HuH-7 (cell line): ENCODE results near the gene ASCL2.
A peak's percentile ranks its signal among the peaks of the same experiment; 100 is the strongest.

Experiments
- DNase-seq: peaks from one replicate; pipeline ENCODE4 v3.0.0; 2011; ENCODE audit warnings: low spot score

The ASCL2 gene

DNA sequence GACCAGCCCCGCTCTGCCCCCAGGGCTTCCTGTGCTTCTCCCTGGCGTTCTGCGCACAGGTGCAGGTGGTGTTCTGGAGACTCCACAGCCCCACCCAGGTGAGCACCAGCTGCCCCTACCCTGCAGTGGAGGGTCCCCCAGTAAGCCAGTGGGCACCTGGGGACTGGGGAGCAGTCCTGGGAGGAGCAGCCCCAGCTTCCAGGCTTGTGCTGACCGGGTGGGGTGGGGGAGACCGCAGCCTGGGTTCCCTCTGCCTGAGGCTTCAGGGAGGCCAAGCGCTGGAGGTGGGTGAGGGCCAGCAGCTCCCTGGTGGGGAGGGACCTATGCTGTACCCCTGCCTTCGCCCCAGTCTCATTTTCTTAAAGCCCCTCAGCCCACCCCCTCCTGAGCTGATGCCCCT, 38.3 kb upstream of the ASCL2 start:
- DNase-seq, result no peak

DNA sequence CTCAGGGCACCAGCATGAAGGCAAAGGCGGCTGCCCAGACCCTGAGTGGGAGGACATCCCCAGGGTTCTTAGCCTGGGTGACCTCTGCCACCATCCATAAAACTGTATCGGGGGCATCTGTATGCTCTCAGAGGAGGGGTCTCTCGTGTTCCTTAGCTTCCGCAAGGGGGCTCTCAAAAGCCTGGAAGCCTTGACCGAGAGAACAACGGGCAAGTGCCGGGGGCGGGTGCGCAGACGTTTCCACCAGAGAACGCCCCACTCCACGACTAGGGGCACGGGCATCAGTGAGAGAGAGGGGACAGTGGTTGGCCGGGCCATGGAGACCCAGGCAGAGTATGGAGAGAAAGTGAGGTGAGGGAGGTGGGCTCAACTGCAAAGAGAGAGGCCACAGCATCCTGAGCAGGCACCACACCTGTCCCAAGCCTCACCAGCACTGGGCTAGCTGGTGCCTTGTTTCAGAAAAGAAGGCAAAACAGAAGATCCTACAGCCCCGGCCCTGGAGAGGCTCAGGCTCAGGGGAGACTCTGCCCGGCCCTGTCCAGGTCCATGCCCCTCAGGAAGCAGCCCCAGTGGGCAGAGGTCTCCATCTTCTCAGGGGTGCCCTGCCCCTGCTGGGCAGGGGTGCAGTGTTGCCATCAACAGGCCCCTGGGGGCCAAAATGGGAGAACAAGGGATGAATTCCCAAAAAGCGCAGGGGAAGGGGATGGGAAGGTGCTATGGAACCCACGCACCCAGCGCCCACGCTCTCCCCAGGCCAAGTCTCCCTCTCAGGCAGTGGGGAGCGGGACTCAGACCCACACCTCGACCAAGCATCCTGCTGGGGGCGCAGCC, 37.3 kb upstream of the ASCL2 start:
- no peak for DNase-seq

DNA sequence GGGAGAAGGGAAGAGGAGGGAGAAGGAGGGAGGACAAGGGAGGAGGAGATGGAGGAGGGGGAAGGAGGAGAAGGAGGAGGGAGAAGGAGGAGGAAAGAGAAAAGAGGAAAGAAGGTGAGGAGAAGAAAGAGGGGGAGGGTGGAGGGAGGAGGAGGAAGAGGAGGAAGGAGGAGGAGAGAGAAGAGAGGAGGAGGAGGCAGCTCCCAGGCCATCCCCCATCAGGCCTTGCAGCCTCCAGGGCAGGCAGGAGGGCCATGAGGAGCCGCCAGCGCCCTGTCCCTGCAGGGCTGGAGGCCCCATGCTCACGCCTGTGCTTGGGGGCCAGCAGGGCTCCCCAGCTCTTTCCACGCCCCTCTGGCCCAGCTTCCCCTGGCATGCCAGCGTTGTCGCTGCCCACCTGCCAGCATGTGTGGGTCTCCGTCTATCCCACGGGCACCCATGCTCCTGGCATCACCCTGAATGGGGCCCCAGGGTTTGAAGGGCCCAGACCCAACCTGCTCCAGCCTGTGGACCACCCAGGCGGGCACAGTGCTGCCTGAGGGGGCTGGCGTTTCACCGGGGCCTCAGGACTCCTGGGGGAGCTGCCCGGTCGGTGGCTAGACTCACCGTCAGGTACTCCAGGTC, 36.6 kb upstream of the ASCL2 start:
- no peak for DNase-seq

DNA sequence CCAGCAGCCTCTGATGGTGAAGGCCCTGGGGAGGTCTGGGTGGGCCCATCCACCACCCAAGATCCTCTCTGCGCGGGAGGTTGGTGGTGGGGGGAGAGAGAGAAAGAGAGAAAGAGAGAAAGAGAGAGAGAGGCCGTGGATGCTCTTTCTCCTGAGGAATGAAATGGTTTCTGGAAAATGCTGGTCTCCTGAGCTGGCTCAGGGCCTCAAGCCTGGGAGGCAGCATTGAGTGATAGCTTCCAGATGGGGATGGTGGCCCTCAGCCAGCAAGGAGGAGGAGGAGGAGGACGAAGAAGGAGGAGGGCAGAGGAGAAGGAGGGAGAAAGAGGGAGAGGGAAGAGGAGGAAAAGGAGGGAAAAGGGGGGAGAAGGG, 36.0 kb upstream of the ASCL2 start:
- no peak for DNase-seq

DNA sequence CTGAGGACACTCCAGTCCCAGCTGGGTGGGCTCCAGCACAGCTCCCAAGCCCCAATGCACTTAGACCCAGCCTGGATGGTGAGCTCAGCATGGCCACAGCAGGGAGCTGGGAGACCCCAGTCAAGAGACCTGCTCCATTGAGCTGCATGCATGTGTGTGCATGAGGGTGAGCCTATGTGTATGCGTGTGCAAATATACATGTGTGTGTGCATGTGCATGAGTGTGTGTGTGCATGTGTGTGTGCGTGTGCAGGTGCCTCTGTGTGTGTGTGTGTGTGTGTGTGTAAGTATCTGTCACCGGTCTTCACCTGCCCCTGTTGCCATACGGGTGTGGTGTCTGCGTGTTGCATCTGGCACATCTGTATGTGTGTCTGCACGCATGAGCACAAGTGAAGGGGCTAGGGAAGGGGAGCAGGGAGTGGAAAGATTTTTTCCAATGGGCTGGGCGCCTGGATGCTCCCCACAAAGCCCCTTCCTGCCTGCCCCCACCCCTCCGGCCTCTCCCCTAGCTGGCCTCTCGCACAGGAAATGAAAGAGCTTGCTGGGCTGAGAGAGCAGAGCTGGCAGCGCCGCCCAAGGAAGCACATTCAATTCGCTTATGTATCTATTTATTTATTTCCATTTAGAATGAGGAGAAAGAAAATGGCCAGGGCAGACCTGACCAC, 35.5 kb upstream of the ASCL2 start:
- no peak for DNase-seq

DNA sequence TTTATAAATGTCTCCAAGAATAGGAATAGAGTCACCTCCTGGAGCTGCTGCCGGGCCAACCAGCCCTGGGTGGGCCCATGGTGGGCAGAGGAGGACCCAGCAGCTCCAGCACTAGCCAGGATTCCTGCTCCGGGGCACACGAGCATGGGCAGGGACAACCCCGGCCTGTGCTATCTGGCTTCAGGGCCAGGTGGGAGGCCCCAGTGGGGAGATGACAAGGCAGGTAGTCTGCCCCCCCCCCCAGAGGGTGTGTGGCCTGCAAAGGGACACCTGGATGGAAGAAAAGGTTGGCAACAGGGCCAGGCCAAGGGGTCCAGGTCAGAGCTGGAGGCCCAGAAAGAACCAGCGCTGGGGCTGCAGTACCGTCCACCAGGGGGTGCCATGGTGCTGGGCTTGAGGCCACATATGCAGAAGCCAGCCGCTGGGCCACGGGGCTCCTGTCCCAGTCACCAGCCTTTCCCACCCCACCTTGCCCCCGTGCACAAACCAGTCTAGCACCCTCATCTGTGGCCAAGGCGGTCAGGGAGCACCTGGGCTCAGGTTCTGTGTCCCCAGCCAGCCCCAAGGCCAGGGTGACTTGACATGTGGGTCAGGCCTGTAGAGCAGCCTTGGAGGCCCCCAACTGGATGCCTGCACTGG, 34.9 kb upstream of the ASCL2 start:
- DNase-seq, result peak; percentile 82

DNA sequence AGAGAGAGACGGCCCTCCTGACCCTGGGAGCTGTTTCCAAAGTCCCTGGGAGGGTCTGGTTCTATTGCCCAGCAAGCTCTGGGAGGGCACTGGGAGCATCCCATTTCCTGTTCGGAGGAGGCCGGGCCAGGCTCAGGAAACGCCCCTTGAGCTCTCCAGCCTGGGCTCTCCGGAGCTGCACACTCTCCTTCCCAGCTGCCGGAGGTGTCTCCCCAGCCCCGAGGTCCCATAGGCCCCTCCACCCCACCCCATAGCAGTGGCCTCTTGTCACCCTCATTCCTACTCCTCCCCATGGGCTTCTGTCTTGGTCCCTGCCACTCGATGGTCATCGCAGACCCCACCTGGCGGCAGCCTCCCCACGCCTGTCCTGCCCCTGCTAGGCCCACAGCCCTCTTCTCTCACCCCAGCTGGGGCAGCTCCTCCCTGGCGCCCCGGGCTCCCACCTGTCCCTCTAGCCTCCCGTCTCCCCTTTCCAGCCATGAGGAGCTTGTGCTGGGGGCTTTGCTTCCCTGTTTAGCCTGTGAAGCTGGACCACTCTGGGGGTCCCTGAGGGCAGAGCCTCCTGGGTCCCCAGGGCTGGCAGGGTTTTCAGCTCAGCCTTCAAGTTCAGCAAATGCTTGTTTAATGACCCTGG, 34.2 kb upstream of the ASCL2 start:
- DNase-seq, result no peak

DNA sequence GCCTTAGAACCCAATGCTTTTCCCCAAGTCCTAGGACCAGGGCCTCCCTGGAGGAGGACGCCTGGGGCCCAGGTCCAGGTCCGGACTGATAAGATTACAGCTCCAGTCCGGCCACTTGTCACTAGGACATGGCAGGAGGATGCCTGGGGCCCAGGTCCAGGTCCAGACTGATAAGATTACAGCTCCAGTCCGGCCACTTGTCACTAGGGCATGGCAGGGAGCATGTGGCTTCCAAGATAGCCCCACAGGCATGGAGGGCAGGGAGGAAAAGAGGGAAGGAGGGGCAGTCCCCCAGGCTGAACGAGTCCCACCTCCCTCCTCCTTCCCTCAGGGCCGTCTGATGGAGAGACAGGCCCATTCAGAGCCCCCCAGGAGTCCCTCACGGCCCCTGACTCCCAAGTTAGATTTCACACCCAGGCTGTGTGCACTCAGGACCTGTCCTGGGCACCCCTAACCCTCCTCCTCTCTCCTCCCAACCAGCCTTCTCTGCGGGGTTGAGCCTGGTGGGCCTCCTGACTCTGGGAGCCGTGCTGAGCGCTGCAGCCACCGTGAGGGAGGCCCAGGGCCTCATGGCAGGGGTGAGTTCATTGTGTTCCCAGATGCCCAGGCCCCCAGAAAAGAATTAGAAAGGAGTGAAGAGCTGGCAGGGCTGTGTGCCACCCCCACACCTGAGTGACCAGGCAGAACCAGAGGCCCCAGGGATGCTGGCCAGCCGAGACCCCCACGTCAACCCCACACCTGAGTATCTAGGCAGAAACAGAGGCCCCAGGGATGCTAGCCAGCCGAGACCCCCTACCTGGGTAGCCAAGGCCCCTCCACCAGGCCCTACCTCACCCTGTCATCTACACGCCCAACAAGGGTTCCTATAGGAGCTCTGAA, 33.5 kb upstream of the ASCL2 start:
- DNase-seq, result no peak

DNA sequence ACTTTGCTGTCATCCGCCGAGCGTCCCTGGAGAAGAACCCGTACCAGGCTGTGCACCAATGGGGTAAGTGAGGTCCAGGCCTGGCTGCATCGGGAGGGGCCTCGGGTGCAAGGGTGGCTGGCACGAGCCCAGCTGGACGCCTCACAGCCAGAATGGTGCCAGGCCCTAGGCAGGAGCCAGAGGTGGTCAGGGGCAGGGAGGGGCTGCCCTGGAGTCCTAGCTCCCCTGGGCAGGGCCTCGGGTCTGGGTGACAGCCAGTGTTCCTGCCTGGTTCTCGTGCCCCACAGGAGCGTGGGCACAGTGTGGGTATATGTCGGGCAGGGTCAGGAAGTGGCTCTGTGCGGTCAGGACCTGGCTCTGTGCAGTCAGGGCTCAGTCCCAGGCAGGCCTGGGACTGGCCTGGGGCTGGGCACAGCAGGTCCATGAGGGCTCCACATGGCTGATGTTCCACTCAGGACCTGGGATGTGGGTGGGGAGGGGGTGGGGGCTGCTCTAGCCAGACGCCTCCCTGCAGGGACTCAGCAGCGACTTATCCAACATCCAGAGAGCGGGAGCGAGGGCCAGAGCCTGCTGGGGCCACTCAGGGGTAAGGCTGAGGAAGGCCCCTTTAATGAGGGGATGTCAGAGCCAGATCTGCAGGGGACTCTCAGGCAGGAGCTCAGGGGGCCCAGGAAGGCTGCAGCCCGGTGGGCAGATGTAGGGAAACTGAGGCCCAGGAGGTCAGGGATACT, 32.7 kb upstream of the ASCL2 start:
- no peak for DNase-seq

DNA sequence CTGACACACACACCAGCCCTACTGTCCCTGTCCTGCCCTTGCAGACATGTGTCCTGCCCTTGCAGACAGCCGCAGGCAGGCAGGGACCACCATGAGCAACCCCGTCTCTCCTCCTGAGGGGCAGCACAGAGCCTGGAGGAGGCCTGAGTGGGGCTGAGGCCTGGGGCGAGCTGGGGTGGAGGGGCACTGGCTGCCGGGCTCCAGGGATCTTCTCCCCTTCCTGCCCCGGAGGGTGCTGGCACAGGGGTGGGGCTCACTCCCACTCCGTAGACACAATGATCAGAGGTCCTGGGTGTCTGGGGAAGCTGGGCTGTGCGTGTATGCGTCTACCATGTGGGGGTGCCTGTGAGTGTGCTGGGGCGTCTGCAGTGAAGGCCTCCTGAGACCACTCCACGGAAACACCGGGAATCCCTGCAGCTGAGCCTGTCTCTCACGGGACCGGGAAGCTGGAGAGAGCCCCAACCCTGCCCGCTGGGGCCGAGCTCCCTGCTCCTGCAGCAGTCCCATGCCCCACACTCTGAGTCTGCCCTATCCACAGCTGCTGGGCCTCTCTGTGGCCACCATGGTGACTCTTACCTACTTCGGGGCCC, 32.0 kb upstream of the ASCL2 start:
- DNase-seq, result no peak

DNA sequence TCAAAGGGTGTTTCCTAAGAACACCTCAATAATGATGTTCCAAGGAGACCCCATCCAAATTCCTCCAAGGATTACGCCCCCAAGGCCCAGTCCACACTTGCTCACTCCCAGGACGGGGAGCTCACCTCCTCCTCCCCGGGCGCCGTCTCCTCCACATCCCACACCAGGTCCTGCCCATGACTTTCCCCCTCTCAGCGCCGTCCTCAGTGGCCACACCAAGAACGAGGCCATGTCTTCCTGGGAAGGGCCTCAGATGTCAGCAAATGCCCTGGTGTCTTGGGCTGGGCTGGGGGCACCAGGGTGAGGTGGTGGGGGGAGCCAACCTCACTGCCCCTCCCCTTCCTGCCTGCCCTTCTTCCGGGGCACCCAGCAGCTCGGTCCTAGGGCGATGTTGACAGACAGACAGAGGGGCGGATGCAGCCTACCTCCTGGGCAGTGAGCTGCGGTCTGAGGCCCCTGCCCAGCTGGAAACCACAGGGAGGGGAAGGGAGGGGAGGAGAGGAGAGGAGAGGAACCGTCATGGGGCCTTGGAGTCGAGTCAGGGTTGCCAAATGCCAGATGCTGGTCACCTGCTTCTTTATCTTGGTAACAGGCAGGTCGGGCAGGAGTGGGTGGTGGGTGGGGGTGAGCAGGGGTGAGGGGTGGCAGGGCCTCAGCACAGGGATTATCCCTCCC, 31.4 kb upstream of the ASCL2 start, which contains the start of the genes C11orf21 and TSPAN32:
Gene C11orf21 (minus strand): TSS at position 288 of the 675 bp plus-strand sequence. CDS start 110 bp downstream, at position 178.
Gene TSPAN32 (plus strand): TSS at position 383 of the 675 bp plus-strand sequence. CDS start 137 bp downstream, at position 520.
- no peak for DNase-seq

DNA sequence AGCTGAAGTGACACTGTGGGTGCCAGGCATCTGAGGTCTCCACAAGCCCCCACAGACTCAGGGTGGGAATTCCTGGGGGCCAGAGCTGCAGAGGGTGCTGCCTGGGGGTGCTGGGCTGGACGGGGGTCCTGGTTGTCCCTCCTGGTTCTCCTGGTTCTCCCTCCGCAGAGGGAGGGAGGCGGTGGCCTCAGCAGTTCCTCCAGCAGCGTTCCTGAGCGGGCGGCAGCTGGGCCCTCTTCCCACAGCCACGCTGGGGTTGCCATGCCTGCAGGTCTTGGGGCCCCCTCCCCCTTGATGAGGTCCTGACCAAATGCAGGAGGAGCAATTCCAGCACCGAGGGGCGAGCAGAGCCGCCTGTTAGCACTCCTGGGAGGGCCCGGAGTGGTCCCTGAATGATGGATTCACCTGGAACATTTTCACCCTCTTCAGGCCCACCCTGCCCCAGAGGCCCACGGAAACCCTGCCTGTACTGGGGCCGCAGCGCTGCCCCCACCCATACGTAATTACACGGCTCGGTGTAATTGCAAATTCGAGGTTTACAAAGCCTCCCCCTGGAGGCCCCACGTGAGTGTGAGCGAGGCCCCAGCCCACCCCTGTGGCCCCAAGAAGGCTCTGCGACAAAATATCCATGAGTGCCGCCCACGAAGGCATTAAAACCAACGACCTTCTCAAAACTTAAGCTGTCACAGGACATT, 30.7 kb upstream of the ASCL2 start:
- no peak for DNase-seq

DNA sequence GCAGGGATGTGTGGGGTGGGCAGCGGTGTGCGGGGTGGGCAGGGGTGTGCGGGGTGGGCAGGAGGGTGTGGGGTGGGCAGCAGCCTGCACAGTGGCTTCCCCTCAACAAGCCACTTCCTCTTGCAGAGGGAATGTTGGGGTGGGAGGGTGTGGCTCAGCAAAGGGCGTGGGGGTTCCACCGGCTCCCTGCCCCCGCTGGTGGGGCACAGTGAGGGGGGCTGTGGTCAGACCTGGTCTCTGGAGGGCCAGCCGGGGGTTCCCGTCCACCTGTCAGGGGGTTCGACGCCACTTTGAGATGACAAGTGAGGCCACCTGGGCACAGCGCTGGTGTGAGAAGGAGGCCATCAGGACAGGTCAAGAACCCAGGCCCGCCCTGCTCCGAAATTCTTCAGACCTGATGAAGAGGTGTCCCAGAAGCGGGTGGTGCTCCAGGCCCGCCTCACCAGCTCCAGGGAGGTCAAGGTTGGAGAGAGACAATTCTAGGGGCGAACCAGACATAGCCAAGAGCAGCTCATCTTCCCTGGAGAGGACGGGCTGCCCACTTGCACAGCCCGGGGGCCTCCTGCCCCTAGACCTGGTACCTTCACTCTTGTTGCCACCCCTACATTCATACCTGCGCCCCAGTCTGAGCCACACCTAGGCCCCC, 30.0 kb upstream of the ASCL2 start:
- DNase-seq, result no peak

DNA sequence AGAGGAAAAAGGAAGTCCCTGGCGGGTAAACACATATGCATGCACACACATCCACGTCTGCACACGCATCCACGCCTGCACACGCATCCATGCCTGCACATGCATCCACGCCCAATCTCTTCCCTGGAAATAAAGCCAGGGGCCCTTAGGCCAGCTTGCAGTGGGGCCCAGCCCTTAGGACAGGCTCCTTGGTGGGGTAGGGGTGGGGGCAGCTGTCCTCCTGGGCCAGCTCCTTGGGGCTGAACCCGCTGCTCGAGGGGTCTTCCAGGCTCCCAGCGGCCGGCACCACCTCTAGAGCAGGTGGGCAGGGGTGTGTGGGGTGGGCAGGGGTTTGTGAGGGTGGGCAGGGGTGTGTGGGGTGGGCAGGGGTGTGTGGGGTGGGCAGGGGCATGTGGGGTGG, 29.4 kb upstream of the ASCL2 start:
- no peak for DNase-seq

DNA sequence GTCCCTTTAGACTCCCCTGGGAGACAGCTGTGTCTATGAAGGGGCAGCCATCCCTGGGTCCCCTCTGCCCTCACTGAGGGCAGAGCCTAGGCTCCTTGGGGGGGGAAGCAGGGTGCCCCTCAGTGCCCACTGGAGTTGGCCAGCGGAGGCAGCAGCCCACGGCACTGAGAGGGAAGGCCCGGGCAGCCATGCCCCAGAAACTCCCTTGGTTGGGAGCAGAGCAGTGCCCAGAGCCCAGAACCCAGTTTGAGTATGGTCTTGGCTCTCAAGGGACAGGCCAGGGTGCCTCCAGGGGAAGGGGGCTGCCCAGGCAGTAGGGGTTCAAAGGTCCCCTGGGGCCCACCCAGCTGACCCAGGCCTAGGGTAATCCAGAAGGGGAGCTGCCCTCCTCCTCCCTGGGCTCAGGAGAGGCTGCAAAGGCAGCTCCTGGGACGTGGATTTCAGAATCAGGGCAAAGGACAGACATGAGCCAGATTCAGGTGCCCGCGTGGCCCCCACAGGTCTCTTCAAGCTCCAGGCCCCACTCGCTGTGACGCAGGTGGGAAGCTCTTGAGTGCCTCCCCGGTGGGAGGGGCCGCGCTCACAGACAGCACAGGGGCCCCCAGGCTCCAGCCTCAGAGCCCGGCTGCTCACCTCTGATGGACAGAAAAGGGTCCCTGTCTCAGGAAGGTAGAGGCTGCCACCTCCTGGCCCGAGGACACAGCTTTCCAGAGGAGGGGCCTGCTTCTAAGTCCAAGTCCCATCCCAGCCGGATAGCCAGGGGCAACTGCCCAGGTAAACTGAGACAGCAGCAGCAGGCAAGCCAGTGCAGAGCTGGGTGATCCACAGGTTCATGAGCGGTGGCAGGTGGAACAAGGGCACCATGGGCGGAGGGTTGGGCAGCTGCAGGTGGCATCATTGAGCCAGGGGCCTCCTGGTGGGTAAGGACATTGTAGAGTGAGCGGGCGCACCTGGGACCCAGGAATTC, 28.7 kb upstream of the ASCL2 start:
- DNase-seq, result peak; percentile 81

DNA sequence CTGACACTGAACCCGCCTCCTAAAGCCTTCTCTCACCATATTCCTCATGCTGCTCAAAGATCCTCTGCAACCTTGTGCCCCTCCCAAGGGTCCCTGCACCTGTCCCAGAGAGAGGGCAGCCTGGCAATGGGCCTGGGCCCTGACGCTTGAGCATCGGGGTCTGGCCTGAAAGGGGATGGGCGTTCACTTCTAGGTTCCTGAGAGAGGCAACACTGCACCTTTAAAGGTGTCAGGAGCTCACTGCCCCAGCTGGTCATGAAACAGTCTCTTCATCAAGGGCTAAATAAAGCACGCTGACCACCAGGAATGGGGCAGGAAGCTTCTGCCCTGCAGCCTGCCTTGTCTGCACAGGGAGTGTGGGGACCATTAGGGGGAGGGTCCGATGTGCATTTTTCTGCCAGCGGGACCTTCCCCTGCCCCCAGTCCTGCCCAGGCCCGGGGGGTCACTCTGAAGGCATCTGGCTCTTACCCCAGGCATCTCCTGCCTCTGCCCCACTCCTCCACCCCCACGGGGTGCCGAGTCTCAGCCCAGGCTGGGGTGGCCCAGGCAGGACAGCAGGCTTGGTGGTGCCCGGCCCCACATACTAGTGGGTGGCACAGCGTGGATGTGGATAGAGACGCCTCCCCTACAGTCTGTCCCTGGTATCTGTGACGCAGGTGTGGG, 27.9 kb upstream of the ASCL2 start:
- no peak for DNase-seq
